K562 (cell line): ENCODE measurements around the gene SLC24A4.

ENCODE experiments used
- CBX3 ChIP-seq, 2 experiments: IDR thresholded peaks; 1 replicate in 1 of 2; 2 replicates in 1 of 2; pipeline ENCODE4 v1.6.1; 2012; ENCODE audit warnings: inconsistent platforms in 2 of 2, low read length in 2 of 2, borderline replicate concordance in 1 of 2, control low read depth in 1 of 2
- CEBPB ChIP-seq: fragments of 450-650 bp; IDR thresholded peaks from 2 replicates; pipeline ENCODE4 v1.6.1; 2016; ENCODE audit warnings: missing genetic modification characterization, missing compliant biosample characterization
- CEBPZ ChIP-seq: fragments of 150-350 bp; IDR thresholded peaks from 2 replicates; pipeline ENCODE4 v1.6.1; 2014; ENCODE audit warnings: low read depth, mild to moderate bottlenecking, low read length, borderline replicate concordance
- CHD1 ChIP-seq: fragments of 200-600 bp; sonication (generic); IDR thresholded peaks from one replicate; pipeline ENCODE4 v1.6.1; 2012; ENCODE audit warnings: mild to moderate bottlenecking, moderate library complexity, low read length, inconsistent platforms
- EP300 ChIP-seq: IDR thresholded peaks from 2 replicates; pipeline ENCODE4 v1.6.1; 2012; ENCODE audit warnings: low read length, improper control_type of control experiment
- GABPA ChIP-seq: fragments of 200-800 bp; sonication (Bioruptor generic); conservative IDR thresholded peaks from 2 replicates; pipeline ENCODE4 v1.6.1; 2016; ENCODE audit warnings: low read depth, missing genetic modification characterization, missing compliant biosample characterization
- POLR2A ChIP-seq: fragments of 450-650 bp; conservative IDR thresholded peaks from 2 replicates; pipeline ENCODE4 v1.6.1; 2016
- PTTG1 ChIP-seq: fragments of 450-650 bp; IDR thresholded peaks from 2 replicates; pipeline ENCODE4 v1.6.1; 2016; ENCODE audit warnings: low read depth, mild to moderate bottlenecking, missing genetic modification characterization, missing compliant biosample characterization
- TCF15 ChIP-seq: fragments of 250-450 bp; sonication (Bioruptor Pico); IDR thresholded peaks from 2 replicates; pipeline ENCODE4 v1.8.0; 2022; ENCODE audit warnings: moderate library complexity, mild to moderate bottlenecking, inconsistent platforms
- ZNF124 ChIP-seq: sonication (generic); formaldehyde crosslinking; IDR thresholded peaks from 2 replicates; pipeline ENCODE4 v1.8.1; 2022; ENCODE audit warnings: missing genetic modification reagents
- ZNF184 ChIP-seq: sonication (generic); formaldehyde crosslinking; IDR thresholded peaks from 2 replicates; pipeline ENCODE4 v1.5.0; 2020; ENCODE audit warnings: missing genetic modification reagents
- ZNF395 ChIP-seq: fragments of 200-800 bp; sonication (Bioruptor generic); IDR thresholded peaks from 2 replicates; pipeline ENCODE4 v1.6.1; 2017; ENCODE audit warnings: missing genetic modification characterization, missing compliant biosample characterization
- ZNF717 ChIP-seq: fragments of 250-450 bp; sonication (Bioruptor Pico); IDR thresholded peaks from 2 replicates; pipeline ENCODE4 v1.5.0; 2021

- TF ChIP-seq ZNF124 (no peak), POLR2A (no peak), EP300 (no peak), CHD1 (no peak), ZNF395 (CRISPR knock-in tag) (no peak), CBX3 (IDR thresholded peaks at IDR 0.05; ENCODE audit: borderline replicate concordance in 1 of 2, low read length in 2 of 2) (no peak), CEBPB (tag) (no peak), CEBPZ (no peak), GABPA (tag) (no peak), ZNF184 (no peak), ZNF717 (no peak), PTTG1 (tag) (no peak), TCF15 (no peak)
These were observed 129.5 kb downstream of the SLC24A4 start for GRCh38 chr14:92452471-92452870.
